ENCODE data around the gene NT5M.

- TF ChIP-seq CTCF (IDR thresholded peaks at IDR 0.05; ENCODE audit: low read depth, low read length, poor library complexity, severe bottlenecking): no peak
- no peak for TF ChIP-seq EZH2phosphoT487 (IDR thresholded peaks at IDR 0.05; ENCODE audit: borderline replicate concordance, low read length)
These were observed 49.0 kb downstream of the NT5M start for GRCh38 chr17:17351901-17352781.

All from DOHH2 (cell line).